ENCODE data around the gene PTPRN2. TPM values are rescaled to one million over a fixed set of nuclear protein-coding genes. Genes with fewer than 3 reads are reported as not detected.
A peak's percentile ranks its signal among the peaks of the same experiment; 100 is the strongest.
"Not testable (repeated sequence)": the region's sequence is repeated elsewhere in the genome, so short reads cannot be mapped to it uniquely, and the experiment has no call there.

The PTPRN2 gene
- total RNA-seq, 2 experiments from 2014 or later = 0.46 to 0.51 TPM

DNA sequence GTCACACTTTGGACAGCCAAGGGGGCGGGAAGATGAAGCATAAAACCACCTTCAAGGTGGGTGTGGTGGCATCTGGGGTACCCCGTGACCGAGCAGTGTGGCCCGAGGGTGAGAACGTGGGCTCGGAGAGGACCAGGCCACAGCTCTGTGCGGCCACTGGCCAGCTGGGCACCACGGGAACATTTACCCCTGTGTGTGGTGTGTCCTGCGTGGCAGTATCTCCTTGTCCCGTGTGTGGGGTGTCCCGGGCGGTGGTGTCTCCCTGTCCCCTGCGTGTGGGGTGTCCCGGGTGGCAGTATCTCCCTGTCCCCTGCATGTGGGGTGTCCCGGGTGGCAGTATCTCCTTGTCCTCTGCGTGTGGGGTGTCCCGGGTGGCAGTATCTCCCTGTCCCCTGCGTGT, 680.5 kb downstream of the PTPRN2 start:
- DNase-seq (no peak), ATAC-seq (no peak)
- Mint-ChIP-seq H3K4me3 (no peak overlapping the region), H3K27ac (no peak overlapping the region), H3K9me3 (ENCODE audit: low read depth) (peaks cover 5% of the 10 kb centered on the region), H3K36me3 (ENCODE audit: low read depth) (no peaks in the 10 kb centered on the region), H3K4me1 (peaks cover 10% of the 10 kb centered on the region), H3K27me3 (no peaks in the 10 kb centered on the region)
- CTCF ChIA-PET = interaction anchor here (0.7 kb wide), 1 partner anchor 1032 kb away, joined by 5 read pairs; no protein-coding TSS in a partner anchor
- intact Hi-C loops (cut with DNase I, micrococcal nuclease) = no loop called here
- POLR2A ChIA-PET = no interaction called here

DNA sequence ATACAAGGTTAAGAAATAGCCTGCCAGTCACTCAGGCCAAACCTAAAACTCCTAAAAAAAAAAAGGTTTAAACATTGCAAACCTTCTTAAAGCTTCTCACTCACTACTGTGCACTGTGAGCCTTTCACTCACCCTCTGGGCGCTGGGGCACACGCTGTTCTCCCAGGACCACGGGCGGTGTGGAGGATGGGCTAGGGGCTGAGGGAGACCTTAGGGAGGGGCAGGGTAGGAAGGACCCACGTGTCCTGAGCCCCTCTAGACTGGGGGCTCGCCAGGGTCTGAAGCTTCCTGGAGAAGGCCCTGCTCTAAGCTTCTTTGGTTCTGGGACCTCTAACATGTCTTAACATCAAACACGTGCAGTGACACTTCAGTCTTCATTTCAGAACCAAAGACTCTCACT, 681.0 kb downstream of the PTPRN2 start:
- peaks cover 10% of the 10 kb centered on the region for H3K4me1 Mint-ChIP-seq
- H3K36me3 Mint-ChIP-seq (ENCODE audit: low read depth) = no peaks in the 10 kb centered on the region
- no peaks in the 10 kb centered on the region for H3K27me3 Mint-ChIP-seq
- ChIA-PET POLR2A (no interaction called here), CTCF (interaction anchor here (0.6 to 0.7 kb wide), 2 partner anchors 29 to 1033 kb away, joined by 3 to 5 read pairs; no protein-coding TSS in a partner anchor)
- H3K4me3 Mint-ChIP-seq = no peak overlapping the region
- H3K9me3 Mint-ChIP-seq (ENCODE audit: low read depth) = peaks cover under 1% of the 10 kb centered on the region
- intact Hi-C loops (cut with DNase I, micrococcal nuclease) = no loop called here
- DNase-seq (no peak), ATAC-seq (no peak)
- H3K27ac Mint-ChIP-seq = no peak overlapping the region

DNA sequence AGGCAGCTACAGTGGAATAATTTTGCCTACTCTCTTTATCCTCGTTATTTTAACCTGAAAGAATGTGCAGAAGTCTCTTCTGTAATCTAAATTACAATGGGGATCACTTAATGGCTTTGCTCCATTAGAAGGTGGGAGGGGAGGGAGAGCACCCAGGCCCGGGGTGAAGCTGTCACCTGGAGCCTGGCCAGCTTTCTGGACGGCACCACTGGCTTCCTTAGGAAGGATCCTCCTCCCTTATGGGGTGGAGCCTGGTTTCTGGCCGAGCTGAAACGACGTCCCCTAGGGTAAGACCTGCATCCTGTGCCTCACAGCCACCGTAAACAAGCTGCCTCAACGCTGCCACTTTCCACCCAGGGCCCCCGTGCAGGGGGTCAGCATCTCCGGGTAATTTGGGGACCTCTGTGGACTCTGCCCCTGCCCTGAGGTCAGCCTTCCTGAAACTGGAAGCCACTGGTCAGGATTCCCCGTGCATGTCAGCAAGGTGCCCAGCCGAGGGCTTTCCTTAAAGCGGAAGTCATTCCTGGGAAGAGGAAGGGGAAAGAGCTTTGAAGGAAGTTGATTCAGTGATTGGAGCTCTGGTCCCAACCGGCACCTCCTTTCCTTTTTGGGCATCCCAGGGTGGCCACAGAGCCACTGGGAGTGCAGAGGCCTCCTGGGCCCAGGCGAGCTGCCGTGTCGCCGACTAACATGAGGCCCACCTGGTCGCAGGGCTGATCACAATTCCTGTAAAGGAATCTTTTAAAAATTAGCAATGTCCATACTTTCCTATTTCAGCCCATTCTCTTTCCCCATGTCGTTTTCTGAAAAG, 681.8 kb downstream of the PTPRN2 start:
- CTCF ChIA-PET = interaction anchor here (0.6 kb wide), 1 partner anchor 28 kb away, joined by 3 read pairs; no protein-coding TSS in a partner anchor
- H3K36me3 Mint-ChIP-seq (ENCODE audit: low read depth) = no peaks in the 10 kb centered on the region
- POLR2A ChIA-PET = no interaction called here
- no peaks in the 10 kb centered on the region for H3K27me3 Mint-ChIP-seq
- no peak overlapping the region for H3K4me3 Mint-ChIP-seq
- intact Hi-C loops (cut with DNase I, micrococcal nuclease) = no loop called here
- ATAC-seq (no peak), DNase-seq (no peak)
- H3K4me1 Mint-ChIP-seq = peaks cover 10% of the 10 kb centered on the region
- H3K27ac Mint-ChIP-seq = no peak overlapping the region
- no peaks in the 10 kb centered on the region for H3K9me3 Mint-ChIP-seq (ENCODE audit: low read depth)

DNA sequence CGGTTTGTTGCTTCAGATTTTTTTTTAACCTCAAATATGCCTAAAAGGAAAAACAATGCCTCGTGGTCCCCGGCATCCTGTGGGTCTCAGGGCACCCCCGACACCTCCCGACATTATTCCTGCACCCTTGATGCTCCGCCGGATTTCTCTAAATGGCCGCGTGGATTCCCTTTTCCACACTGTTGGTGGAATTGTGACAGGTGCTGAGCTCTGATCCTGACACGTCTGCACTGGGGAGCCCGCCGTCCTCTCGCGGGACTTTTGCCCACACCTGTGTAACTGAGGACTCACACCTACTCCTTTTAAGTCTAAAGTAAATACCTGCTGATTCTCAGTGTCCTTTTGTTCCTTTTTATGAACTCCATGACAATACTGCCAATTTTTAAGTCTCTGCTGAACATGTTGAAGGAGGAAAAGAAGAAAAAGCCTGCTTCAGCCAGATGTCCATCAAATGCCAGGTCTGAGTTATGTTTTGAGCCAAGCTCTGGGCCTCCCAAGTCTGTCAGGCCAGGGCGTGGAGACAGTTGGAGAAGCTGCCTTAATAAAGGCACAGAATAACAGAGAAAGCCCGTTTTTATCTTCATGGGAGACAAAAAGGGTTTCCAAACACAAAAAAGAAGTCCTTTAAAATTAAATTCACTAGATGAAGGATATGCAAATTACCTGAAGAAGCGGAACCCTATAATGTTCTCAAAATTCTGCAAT, 682.6 kb downstream of the PTPRN2 start:
- Mint-ChIP-seq H3K36me3 (ENCODE audit: low read depth) (no peaks in the 10 kb centered on the region), H3K4me3 (no peak overlapping the region), H3K9me3 (ENCODE audit: low read depth) (no peaks in the 10 kb centered on the region), H3K27me3 (no peaks in the 10 kb centered on the region), H3K4me1 (peaks cover 10% of the 10 kb centered on the region), H3K27ac (no peak overlapping the region)
- DNase-seq = no peak
- ChIA-PET CTCF (no interaction called here), POLR2A (no interaction called here)
- intact Hi-C loops (cut with DNase I, micrococcal nuclease) = no loop called here
- ATAC-seq = no peak

DNA sequence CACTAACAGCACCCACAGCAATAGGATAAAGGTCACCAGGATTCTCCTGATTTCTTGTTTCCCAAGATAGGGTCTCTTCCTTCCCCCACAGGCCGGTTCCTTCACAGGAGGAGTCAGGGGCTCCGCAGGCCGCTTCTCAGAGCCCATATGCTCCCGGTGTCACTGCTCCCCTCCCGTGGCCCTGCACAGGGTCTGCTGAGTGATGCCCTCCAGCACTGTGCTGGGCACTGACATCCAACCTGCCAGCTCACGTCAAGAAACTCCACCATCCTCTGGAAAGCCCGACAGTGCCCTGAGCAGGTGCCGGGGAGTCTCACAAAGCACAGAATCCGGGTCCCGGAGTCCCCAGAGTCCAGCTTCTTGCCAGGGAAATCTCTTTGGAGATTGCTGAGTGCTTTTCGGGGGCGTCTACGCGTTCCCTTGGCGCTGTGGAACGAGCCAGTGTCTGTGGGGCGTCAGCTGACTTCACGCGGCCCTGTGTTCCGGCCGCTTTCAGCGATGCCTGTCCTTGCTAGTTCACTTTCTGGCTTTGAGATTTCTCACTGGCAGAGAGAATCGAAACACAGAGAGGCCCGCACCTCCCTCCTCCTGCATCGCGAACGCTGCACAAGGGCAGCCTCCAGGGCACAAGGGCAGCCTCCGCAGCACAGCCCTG, 683.3 kb downstream of the PTPRN2 start:
- intact Hi-C loops (cut with DNase I, micrococcal nuclease) = no loop called here
- Mint-ChIP-seq H3K4me3 (no peak overlapping the region), H3K4me1 (peaks cover 10% of the 10 kb centered on the region), H3K9me3 (ENCODE audit: low read depth) (no peaks in the 10 kb centered on the region), H3K27ac (no peak overlapping the region), H3K27me3 (no peaks in the 10 kb centered on the region), H3K36me3 (ENCODE audit: low read depth) (no peaks in the 10 kb centered on the region)
- ChIA-PET POLR2A (no interaction called here), CTCF (no interaction called here)
- DNase-seq (peak; percentile 35), ATAC-seq (peak; percentile 63)

DNA sequence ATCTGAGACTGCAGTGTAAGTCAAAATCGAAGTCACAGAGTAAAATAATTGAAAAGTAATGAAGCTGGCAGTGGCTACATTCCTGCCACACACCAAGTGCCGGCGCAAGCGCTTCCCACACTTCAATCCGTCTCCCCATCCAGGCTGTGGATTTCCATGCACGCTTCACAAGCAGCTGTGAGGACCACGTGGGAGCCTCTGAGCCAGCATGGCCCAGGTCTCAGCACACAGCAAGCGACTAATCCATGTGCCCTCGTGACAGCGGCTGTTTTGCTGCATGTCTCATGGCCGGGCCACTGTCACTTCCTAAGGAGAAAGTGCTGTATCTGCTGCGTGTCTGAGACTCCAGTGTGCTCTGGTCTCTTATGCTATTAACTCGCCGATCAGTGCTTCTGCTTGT, 683.9 kb downstream of the PTPRN2 start:
- H3K4me3 Mint-ChIP-seq = no peak overlapping the region
- ATAC-seq (no peak), DNase-seq (no peak)
- H3K36me3 Mint-ChIP-seq (ENCODE audit: low read depth) = no peaks in the 10 kb centered on the region
- H3K4me1 Mint-ChIP-seq = peaks cover 10% of the 10 kb centered on the region
- ChIA-PET CTCF (no interaction called here), POLR2A (no interaction called here)
- H3K27me3 Mint-ChIP-seq = no peaks in the 10 kb centered on the region
- H3K9me3 Mint-ChIP-seq (ENCODE audit: low read depth) = no peaks in the 10 kb centered on the region
- intact Hi-C loops (cut with DNase I, micrococcal nuclease) = no loop called here
- H3K27ac Mint-ChIP-seq = no peak overlapping the region

DNA sequence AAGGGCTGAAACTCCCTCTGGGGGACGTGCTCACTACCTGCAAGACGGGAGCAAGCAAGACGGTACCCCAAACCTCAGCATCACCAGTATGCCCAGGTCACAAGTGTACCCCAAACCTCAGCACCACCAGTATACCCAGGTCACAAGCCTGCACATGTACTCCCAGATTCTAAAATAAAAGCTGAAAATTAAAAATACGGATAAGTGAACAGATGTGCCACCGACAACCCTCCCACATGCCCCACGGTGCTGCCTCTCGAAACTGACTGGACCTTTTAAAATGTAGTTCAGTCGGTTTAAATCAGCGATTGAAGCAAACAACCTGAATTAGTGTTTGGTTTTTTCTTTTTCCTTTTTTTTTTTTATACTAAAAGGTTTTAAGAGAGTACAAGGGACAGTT, 684.3 kb downstream of the PTPRN2 start:
- Mint-ChIP-seq H3K27me3 (no peaks in the 10 kb centered on the region), H3K4me3 (no peak overlapping the region), H3K36me3 (ENCODE audit: low read depth) (no peaks in the 10 kb centered on the region), H3K27ac (no peak overlapping the region), H3K9me3 (ENCODE audit: low read depth) (no peaks in the 10 kb centered on the region), H3K4me1 (peaks cover 10% of the 10 kb centered on the region)
- no peak for ATAC-seq
- CTCF ChIA-PET = no interaction called here
- POLR2A ChIA-PET = no interaction called here
- DNase-seq = no peak
- intact Hi-C loops (cut with DNase I, micrococcal nuclease) = no loop called here

DNA sequence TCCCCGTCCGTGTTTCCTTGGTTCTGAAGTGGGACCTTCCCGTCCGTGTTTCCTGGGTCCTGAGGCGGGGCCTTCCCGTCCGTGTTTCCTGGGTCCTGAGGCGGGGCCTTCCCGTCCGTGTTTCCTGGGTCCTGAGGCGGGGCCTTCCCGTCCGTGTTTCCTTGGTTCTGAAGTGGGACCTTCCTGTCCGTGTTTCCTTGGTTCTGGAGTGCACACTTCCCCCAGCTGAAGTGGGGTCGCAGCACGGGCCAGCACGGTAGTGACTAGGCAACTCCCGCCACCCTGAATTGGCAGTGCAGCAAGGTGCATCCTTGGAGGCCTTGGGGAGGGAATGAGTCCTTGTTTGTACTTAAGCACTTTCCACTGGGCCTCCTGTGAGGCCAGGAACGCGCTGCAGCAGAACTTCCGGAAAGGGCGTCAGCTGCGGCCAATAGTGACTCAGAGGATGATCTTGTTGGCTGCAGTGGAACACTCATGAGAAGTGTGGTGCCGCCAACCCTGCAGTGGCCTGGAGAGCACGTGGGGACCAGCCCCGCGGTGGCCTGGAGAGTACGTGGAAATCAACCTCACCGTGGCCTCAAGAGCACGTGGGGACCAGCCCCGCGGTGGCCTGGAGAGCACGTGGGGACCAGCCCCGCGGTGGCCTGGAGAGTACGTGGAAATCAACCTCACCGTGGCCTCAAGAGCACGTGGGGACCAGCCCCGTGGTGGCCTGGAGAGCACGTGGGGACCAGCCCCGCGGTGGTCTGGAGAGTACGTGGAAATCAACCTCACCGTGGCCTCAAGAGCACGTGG, 685.6 kb downstream of the PTPRN2 start:
- intact Hi-C loops (cut with DNase I, micrococcal nuclease); H3K27me3 Mint-ChIP-seq; CTCF ChIA-PET; H3K36me3 Mint-ChIP-seq (ENCODE audit: low read depth); H3K9me3 Mint-ChIP-seq (ENCODE audit: low read depth); ATAC-seq; POLR2A ChIA-PET; H3K4me3 Mint-ChIP-seq; DNase-seq; H3K27ac Mint-ChIP-seq: not testable (repeated sequence)
- H3K4me1 Mint-ChIP-seq = peaks cover 10% of the 10 kb centered on the region

DNA sequence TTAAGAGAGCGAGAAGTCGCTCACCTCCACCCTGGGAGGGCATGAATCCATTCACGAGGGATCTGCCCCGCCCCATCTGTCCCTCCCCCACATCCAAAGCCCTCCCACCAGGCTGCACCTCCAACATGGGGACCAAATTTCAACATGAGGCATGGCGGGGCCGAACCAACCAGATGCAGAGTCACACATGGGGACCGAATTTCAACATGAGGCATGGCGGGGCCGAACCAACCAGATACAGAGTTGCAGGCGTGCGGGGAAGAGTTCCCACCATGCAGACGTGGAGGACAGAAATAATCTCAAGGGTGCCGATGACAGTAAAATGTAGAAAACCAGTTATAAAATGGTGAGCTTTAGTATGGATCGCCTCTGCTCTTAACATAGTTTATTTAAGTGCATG, 686.5 kb downstream of the PTPRN2 start:
- Mint-ChIP-seq H3K27ac (no peak overlapping the region), H3K27me3 (no peaks in the 10 kb centered on the region), H3K9me3 (ENCODE audit: low read depth) (no peaks in the 10 kb centered on the region), H3K4me1 (peaks cover 10% of the 10 kb centered on the region), H3K36me3 (ENCODE audit: low read depth) (no peaks in the 10 kb centered on the region), H3K4me3 (no peak overlapping the region)
- DNase-seq (no peak), ATAC-seq (no peak)
- POLR2A ChIA-PET = no interaction called here
- CTCF ChIA-PET = no interaction called here
- intact Hi-C loops (cut with DNase I, micrococcal nuclease) = no loop called here

DNA sequence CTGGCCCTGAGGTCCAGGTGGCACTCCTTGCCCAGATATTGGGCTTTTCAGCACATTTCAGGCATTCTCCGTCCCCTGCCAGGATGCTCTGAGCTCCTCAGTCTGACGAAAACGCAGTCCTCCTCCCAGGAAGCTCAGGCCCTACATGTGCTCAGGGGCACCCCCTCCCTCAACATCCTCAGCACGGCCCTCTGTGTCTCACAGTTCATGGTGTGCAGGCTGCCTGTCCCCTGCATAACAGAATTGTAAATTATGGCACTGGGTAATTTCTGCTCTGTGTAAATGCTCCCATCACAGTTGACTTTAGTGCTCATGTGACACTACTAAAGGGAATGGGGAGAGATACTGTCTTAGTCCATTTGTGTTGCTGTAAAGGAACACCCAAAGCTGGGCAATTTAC, 687.1 kb downstream of the PTPRN2 start:
- intact Hi-C loops (cut with DNase I, micrococcal nuclease) = no loop called here
- CTCF ChIA-PET = interaction anchor here (0.8 kb wide), 1 partner anchor 27 kb away, joined by 3 read pairs; no protein-coding TSS in a partner anchor
- POLR2A ChIA-PET = no interaction called here
- no peak for DNase-seq
- Mint-ChIP-seq H3K9me3 (ENCODE audit: low read depth) (no peaks in the 10 kb centered on the region), H3K4me1 (peaks cover 10% of the 10 kb centered on the region), H3K27me3 (no peaks in the 10 kb centered on the region), H3K4me3 (no peak overlapping the region), H3K36me3 (ENCODE audit: low read depth) (no peaks in the 10 kb centered on the region), H3K27ac (no peak overlapping the region)
- no peak for ATAC-seq

DNA sequence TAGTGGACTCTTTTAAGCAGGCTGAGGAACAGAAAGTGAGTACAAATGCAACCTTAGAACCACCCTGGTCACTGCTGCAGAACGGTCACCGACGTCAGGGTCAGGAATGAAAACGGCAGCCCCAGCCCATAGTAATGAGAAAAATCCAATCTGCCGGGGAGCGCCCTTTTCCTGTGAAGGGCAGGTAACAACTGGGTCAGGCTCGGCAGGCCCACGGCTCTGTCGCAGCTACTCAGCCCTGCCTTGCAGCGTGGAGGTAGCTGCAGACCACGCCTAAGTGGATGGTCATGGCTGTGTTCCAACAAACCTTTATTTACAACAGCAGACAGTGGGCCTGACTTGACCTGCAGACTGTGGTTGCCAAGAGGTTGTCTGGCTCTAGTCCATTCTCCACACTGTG, 687.6 kb downstream of the PTPRN2 start:
- H3K9me3 Mint-ChIP-seq (ENCODE audit: low read depth) = no peaks in the 10 kb centered on the region
- DNase-seq = no peak
- intact Hi-C loops (cut with DNase I, micrococcal nuclease) = no loop called here

More for the DNA sequence above, 687.6 kb downstream of the PTPRN2 start:
- Mint-ChIP-seq H3K36me3 (ENCODE audit: low read depth) (no peaks in the 10 kb centered on the region), H3K27ac (no peak overlapping the region), H3K27me3 (no peaks in the 10 kb centered on the region), H3K4me3 (no peak overlapping the region), H3K4me1 (peaks cover 8% of the 10 kb centered on the region)
- ChIA-PET CTCF (interaction anchor here (0.8 kb wide), 1 partner anchor 26 kb away, joined by 3 read pairs; no protein-coding TSS in a partner anchor), POLR2A (no interaction called here)
- no peak for ATAC-seq
